OCI-M1 (cell line): ENCODE results near the gene HBD.

Source experiments
- DNase-seq: peaks from one replicate; lab custom pipeline; 2025; lab: John Stamatoyannopoulos, UW

The HBD gene

GRCh38 chr11:5232821-5233220, 1.5 kb downstream of the HBD start:
- DNase-seq, result no peak

GRCh38 chr11:5232176-5232575, 2.1 kb downstream of the HBD start:
- DNase-seq, result peak; percentile 40

DNA sequence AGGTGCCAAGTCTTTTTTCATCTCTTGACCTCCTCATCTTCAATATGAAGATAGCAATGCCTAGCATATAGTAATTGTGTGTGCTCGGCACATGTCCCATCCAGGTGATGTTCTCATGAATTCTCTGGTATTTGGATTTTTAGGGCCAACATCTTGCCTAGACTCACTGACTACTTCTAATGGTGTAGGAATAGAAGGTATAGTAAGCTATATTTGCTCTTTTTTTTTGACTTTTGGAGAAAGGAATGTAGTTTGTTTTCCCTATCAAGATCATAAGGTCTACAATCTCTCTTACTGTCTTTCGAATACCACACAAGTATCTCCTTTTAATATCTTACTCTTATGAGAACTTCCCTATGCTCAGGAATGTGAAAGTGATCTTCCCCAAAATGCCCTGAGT, 3.2 kb downstream of the HBD start:
- no peak for DNase-seq

- no peak for DNase-seq
These were observed 4.0 kb downstream of the HBD start for GRCh38 chr11:5230266-5230665.

GRCh38 chr11:5229796-5230195, 4.5 kb downstream of the HBD start:
- DNase-seq, result no peak

- no peak for DNase-seq
These were observed 4.9 kb downstream of the HBD start for GRCh38 chr11:5229356-5229755.

DNA sequence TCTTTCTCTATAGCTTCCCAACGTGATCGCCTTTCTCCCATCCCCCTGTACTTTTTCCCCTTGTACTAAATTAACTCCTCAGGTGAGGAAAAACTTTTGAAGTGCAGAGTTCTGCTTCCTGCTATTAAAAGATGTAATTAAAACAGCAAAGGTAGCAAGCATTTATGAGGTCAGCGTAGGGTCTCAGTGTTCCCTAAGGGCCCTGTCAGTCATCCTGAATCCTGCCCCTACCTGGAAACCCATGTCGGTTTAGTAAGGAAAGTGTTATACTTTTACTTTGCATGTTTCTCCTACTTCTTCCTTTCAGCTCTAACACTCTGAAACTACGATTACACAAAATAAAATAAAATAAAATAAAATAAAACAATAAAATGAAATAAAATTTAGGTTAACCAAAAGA, 6.2 kb downstream of the HBD start:
- DNase-seq, result no peak

- no peak for DNase-seq
These were observed 6.6 kb downstream of the HBD start for GRCh38 chr11:5227681-5228080.

DNA sequence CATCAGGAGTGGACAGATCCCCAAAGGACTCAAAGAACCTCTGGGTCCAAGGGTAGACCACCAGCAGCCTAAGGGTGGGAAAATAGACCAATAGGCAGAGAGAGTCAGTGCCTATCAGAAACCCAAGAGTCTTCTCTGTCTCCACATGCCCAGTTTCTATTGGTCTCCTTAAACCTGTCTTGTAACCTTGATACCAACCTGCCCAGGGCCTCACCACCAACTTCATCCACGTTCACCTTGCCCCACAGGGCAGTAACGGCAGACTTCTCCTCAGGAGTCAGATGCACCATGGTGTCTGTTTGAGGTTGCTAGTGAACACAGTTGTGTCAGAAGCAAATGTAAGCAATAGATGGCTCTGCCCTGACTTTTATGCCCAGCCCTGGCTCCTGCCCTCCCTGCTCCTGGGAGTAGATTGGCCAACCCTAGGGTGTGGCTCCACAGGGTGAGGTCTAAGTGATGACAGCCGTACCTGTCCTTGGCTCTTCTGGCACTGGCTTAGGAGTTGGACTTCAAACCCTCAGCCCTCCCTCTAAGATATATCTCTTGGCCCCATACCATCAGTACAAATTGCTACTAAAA, 7.5 kb downstream of the HBD start, which contains the start of gene HBB:
Gene HBB (minus strand): TSS at position 340 of the 579 bp plus-strand sequence. CDS start 50 bp downstream, at position 290.
- no peak for DNase-seq

DNA sequence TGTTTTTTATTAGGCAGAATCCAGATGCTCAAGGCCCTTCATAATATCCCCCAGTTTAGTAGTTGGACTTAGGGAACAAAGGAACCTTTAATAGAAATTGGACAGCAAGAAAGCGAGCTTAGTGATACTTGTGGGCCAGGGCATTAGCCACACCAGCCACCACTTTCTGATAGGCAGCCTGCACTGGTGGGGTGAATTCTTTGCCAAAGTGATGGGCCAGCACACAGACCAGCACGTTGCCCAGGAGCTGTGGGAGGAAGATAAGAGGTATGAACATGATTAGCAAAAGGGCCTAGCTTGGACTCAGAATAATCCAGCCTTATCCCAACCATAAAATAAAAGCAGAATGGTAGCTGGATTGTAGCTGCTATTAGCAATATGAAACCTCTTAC, 8.8 kb downstream of the HBD start:
- peak; percentile 40 for DNase-seq

DNA sequence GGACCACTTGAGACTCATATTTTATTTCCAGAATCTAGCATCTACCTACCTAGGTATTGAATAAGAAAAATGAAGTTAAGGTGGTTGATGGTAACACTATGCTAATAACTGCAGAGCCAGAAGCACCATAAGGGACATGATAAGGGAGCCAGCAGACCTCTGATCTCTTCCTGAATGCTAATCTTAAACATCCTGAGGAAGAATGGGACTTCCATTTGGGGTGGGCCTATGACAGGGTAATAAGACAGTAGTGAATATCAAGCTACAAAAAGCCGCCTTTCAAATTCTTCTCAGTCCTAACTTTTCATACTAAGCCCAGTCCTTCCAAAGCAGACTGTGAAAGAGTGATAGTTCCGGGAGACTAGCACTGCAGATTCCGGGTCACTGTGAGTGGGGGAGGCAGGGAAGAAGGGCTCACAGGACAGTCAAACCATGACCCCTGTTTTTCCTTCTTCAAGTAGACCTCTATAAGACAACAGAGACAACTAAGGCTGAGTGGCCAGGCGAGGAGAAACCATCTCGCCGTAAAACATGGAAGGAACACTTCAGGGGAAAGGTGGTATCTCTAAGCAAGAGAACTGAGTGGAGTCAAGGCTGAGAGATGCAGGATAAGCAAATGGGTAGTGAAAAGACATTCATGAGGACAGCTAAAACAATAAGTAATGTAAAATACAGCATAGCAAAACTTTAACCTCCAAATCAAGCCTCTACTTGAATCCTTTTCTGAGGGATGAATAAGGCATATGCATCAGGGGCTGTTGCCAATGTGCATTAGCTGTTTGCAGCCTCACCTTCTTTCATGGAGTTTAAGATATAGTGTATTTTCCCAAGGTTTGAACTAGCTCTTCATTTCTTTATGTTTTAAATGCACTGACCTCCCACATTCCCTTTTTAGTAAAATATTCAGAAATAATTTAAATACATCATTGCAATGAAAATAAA, 9.5 kb downstream of the HBD start:
- DNase-seq, result no peak

- no peak for DNase-seq
These were observed 10.6 kb downstream of the HBD start for GRCh38 chr11:5223686-5224085.

DNA sequence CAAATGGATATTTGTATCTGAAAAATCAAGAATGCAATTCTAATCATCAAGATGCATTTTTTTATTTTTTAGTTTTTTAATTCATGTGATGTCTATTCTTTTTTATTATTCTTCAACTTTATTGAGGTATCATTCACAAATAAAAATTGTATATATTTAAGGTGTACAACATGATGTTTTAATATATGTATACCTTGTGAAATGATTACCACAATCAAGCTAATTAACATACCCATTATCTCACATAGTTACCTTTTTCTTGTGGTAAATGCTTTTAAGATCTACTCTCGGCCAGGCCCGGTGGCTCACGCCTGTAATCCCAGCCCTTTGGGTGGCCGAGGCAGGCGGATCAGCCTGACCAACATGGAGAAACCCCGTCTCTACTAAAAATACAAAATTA, 11.1 kb downstream of the HBD start:
- no peak for DNase-seq

DNA sequence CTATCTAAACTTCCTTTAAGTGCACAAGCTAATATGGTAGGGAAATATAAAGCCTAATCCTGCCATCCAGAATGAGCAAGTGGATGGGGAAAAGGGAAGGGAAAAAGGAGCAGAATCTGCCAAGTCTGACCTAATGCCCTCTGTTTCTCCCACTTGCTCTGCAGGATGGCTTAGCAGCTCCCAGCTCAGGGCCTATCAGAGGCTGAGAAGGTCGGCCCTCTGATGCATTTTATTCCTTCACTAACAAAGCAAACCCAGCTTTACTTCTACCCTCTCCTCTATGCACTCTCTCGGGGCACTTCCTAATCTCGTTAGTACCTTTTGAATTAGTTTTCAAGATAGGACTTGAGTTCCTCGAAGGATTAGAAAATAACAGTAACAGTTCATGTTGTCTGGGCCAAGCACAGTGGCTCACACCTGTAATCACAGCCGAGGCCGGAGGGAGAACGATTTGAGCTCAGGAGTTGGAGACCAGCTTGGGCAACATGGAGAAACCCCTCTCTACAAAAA, 23.9 kb downstream of the HBD start:
- DNase-seq, result no peak

DNA sequence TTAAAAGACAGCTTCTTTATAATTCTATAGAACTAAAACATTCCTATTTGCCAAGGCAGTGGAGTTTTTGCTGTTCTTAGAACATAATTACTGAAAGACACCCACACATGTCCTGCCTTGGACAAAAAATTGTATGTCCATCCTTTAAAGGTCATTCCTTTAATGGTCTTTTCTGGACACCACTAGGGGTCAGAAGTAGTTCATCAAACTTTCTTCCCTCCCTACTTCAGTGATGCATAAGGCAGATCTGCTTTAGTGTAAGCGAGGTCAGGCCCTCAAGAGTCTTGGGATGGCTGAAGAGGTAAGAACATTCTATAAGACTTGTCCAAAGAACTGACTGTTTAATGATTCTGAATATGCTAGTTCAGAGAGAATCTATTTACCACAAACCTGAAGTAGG, 29.5 kb downstream of the HBD start:
- peak; percentile 94 for DNase-seq

GRCh38 chr11:5203366-5203765, 30.9 kb downstream of the HBD start:
- no peak for DNase-seq

DNA sequence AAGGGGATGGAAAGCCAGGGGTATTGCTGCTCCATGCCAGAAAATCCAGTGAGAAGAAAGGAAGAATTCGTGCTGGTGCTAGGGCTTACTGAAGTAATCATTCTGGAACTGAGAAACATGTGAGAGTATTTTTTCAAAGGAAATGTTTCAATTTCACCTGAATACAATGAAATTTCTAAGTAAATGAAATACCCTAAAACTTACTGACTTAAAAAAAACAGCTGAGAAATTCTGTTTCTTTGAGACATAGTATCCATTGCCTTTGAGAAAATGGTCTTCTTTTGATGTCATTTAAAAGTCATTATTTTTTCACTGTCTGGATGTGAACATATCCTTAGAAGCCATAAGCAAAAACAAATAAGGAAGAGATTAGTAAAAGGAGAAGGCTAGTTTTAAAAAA, 33.7 kb downstream of the HBD start, which contains the start of gene OR51V1:
Gene OR51V1 (minus strand): TSS at position 101 of the 400 bp plus-strand sequence. CDS start 0 bp downstream, at position 101.
- DNase-seq, result no peak

GRCh38 chr11:5198285-5198684, 36.0 kb downstream of the HBD start:
- peak; percentile 27 for DNase-seq

- peak; percentile 86 for DNase-seq
These were observed 36.7 kb downstream of the HBD start for GRCh38 chr11:5197536-5197935.

DNA sequence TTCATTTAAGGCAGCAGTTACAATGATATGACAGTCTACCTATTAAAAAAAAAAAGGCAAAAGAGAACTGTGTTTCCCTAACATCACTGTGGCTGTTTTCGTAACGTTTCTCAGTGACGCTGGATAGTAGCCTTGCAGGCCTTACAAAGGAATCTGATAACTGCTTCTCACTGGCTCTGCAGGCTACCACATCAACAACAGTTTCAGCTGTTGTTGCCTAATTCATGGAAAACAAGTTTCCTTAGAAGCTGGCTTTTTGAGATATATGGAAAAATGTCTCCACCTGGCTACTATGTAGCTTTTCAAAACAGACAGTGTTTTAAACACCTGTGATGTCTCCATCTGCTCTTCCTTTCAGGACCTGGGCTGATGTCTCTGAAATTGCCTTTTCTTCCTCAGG, 37.6 kb downstream of the HBD start:
- DNase-seq, result no peak

DNA sequence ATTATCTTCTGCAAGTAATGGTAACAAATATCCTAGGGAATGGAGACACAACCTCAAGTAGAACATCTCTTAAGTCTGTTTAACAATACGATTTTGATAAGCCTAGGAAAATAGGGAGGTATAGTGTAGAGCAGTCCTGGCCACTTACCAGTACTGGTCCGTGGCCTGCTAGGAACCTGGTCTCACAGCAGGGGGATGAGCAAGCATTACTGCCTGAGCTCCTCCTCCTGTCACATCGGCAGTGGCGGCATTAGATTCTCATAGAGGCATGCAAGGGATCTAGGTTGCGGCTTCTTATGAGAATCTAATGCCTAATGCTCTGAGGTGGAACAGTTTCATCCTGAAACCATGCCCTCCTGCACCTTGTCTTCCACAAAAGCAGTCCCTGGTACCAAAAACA, 38.2 kb downstream of the HBD start:
- no peak for DNase-seq

DNA sequence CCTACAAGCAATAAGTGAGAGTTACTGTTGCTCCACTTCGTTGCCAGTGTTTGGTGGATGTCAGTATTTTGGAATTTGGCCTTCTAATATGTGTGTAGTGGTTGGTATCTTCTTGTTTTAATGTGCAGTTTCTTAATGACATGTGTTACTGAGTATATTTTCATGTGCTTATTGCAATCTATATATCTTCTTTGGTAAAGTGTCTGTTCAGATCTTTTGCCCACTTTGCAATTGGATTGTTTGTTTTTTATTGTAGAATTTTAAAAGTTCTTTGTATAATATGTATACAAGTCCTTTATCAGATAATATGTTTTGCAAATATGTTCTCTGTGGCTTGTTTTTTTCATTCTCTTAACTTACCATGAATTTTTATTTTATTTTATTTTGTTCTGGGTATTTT, 41.5 kb downstream of the HBD start:
- no peak for DNase-seq

DNA sequence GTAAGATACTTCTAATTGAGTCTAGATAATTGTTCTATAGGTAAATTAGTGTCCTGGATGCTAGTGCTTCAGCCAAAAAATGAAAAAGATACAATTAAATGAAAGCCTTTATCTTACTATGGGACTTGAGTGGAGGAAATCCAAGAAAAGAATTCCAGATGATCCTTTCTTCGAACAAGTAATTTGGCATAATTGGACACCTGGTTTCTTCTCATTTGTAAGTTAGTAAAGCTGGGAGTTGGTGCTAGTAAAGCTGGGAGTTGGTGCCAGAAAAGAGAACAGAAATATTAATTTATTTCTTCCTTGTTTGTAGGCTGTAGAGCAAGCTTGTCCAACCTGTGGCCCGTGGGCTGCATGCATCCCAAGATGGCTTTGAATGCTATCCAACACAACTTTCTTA, 46.1 kb downstream of the HBD start:
- DNase-seq, result no peak
